Sigmoid colon (tissue), 7 donors: ENCODE measurements around the gene TOX2. TPM values are rescaled to one million over a fixed set of nuclear protein-coding genes. Genes with fewer than 3 reads are reported as not detected.

Source experiments
- DNase-seq: peaks from one replicate; pipeline ENCODE4 v3.0.0-alpha.2; 2019
- H3K27ac ChIP-seq, 4 donors: fragments of 200-600 bp; sonication (generic); one replicate each; pipeline ENCODE4 v1.5.1; 2016 to 2019; ENCODE audit warnings: mild to moderate bottlenecking in 1 of 4
- H3K27me3 ChIP-seq, 3 donors: fragments of 200-600 bp; sonication (generic); one replicate each; pipeline ENCODE4 v1.5.1; 2019; ENCODE audit warnings: mild to moderate bottlenecking in 1 of 3
- H3K36me3 ChIP-seq, 4 donors: fragments of 200-600 bp; sonication (generic); one replicate each; pipeline ENCODE4 v1.5.1; 2016 to 2019
- H3K4me1 ChIP-seq, 4 donors: fragments of 200-600 bp; sonication (generic); one replicate each; pipeline ENCODE4 v1.5.1; 2017 to 2019
- H3K4me3 ChIP-seq, 4 donors: fragments of 200-600 bp; sonication (generic); one replicate each; pipeline ENCODE4 v1.5.1; 2017 to 2019; ENCODE audit warnings: mild to moderate bottlenecking in 2 of 4, moderate library complexity in 1 of 4
- H3K9me3 ChIP-seq, 4 donors: fragments of 200-600 bp in 3 of 4; sonication (generic) in 3 of 4; one replicate each; pipeline versions ENCODE4 v1.5.1 to v1.6.1; 2013 to 2019
- EP300 ChIP-seq, 4 donors: sonication (generic); formaldehyde crosslinking; IDR thresholded peaks; one replicate each; pipeline ENCODE4 v1.6.1; 2017; ENCODE audit warnings: antibody characterized with exemption in 4 of 4
- POLR2A ChIP-seq, 2 donors: fragments of 450-650 bp; IDR thresholded peaks; one replicate each; pipeline ENCODE4 v1.6.1; 2016; ENCODE audit warnings: antibody characterized with exemption in 2 of 2, mild to moderate bottlenecking in 2 of 2, moderate library complexity in 2 of 2
- POLR2AphosphoS5 ChIP-seq, 4 donors: sonication (generic); formaldehyde crosslinking; IDR thresholded peaks; one replicate each; pipeline ENCODE4 v1.6.1; 2017; ENCODE audit warnings: antibody characterized with exemption in 4 of 4
- WGBS, 2 donors: extraction: QIAGEN DNeasy Blood & Tissue Kit; methylation state at CpG; one replicate each; pipeline ENCODE4 v1.1.7; 2013; 5-methylcytosine and 5-hydroxymethylcytosine counted together
- intact Hi-C: fragments of 100-400 bp; cut with DNase I; formaldehyde crosslinking; loops from one replicate; pipeline ENCODE4 v1.15.1; 2023
- polyA plus RNA-seq, 3 donors: library from polyadenylated mRNA; stranded (reverse); fragments of 200-250 nt; gene quantifications; one replicate each; pipeline ENCODE4 v1.2.3, GENCODE V29; 2013
- total RNA-seq, 4 donors: library from RNA; depleted of rRNA; stranded (reverse); fragments of >200 nt; gene quantifications; one replicate each; pipeline ENCODE4 v1.1.0, GENCODE V29; 2016
- TF ChIP-seq, protein P1 (sequence below), 4 experiments: fragments of 450-650 bp in 3 of 4; fragments of 200-600 bp in 1 of 4; IDR thresholded peaks; one replicate each; pipeline ENCODE4 v1.5.1; 2016 to 2019; ENCODE audit warnings: antibody characterized with exemption in 4 of 4, mild to moderate bottlenecking in 3 of 4, moderate library complexity in 2 of 4
- donor health status: healthy with polysubstance abuse.
- donor health status: Bipolar disorder and iron deficiency.
- donor health status: healthy.

The TOX2 gene
- total and polyA plus RNA-seq, 7 donors = 0.27 to 8.1 (median 1.7) TPM

DNA sequence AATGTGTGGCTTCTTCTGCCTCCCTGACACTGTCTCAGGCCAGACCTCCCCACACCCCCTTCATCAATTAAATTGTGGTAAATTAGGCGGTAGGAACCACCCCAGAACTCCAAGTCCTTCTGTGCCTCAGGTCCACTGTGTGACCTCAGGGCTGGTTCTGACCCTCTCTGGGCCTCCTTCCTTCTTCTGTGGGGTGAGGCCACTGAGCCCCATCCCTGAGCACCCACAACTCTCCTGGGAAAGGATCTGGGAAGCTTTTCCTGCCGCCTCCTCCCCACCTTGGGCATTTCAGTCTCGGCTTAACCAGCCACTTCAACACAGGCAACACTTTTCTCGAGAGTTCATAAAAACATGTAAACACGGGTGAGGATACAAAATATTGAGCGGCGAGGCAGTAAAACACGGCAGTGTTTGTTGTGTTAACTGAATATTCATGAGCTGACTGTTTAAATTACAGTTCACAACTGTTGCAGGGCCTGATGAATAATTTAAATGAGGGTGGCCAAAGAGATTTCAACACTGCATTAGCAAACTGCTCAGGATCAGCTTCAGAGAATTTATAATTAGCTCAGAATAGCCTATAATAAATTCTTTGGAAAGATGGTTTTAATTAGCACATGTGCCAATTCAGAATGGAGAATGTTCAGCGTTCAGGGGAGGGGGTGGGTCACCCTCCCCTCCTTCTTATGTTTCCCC is 112.1 kb downstream of the TOX2 start:
- intact Hi-C loops = no loop called here
- Histone ChIP-seq H3K4me1 (no peaks in the 10 kb centered on the region), H3K27me3 (no peaks in the 10 kb centered on the region), H3K9me3 (no peaks in the 10 kb centered on the region), H3K27ac (no peak overlapping the region), H3K4me3 (no peak overlapping the region), H3K36me3 (no peaks in the 10 kb centered on the region)
- 72 to 76% methylated on average over 9 of the region's 9 CpGs for WGBS, 2 donors
- DNase-seq = no peak
- no peak for TF ChIP-seq POLR2A (IDR thresholded peaks at IDR 0.05)

DNA sequence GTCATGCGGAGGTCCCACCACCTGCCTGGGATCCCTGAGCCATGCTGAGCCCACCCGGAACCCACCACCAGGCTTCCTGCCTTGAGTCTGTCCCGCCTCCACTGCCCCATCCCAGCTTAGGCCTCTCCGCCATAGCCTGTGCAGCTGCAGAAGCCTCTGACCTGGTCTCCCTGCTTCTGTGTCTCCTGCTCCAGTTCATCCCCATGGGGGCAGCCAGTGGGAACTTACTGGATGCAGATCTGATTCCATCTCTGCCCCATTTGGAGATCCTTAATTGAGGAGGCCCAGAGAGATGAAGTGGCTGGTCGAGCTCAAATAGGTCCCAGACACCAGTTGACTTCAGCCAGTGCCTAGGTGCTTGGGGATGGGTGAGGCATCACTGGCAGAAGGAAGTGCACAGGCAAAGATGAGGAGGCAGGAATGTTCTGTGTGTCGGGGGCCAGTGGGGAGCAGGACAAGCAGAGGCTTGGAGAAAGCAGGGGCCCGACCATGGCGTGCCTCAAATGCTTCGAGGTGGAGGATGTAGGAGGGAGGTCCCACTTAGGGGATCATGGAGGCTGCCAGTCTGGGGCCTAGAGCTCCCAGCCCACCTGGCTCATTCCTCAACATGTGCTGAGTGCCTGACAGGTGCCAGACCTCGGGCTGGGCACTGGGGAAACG is 112.8 kb downstream of the TOX2 start:
- Histone ChIP-seq H3K27ac (no peak overlapping the region), H3K36me3 (no peaks in the 10 kb centered on the region), H3K4me1 (no peaks in the 10 kb centered on the region), H3K27me3 (no peaks in the 10 kb centered on the region), H3K4me3 (no peak overlapping the region), H3K9me3 (no peaks in the 10 kb centered on the region)
- WGBS, 2 donors = 90 to 92% methylated on average over 11 of the region's 11 CpGs
- intact Hi-C loops = no loop called here
- no peak for TF ChIP-seq EP300 (IDR thresholded peaks at IDR 0.05)
- TF ChIP-seq POLR2A (IDR thresholded peaks at IDR 0.05) = no peak
- no peak for TF ChIP-seq POLR2AphosphoS5 (IDR thresholded peaks at IDR 0.05)
- TF ChIP-seq, protein P1, sequence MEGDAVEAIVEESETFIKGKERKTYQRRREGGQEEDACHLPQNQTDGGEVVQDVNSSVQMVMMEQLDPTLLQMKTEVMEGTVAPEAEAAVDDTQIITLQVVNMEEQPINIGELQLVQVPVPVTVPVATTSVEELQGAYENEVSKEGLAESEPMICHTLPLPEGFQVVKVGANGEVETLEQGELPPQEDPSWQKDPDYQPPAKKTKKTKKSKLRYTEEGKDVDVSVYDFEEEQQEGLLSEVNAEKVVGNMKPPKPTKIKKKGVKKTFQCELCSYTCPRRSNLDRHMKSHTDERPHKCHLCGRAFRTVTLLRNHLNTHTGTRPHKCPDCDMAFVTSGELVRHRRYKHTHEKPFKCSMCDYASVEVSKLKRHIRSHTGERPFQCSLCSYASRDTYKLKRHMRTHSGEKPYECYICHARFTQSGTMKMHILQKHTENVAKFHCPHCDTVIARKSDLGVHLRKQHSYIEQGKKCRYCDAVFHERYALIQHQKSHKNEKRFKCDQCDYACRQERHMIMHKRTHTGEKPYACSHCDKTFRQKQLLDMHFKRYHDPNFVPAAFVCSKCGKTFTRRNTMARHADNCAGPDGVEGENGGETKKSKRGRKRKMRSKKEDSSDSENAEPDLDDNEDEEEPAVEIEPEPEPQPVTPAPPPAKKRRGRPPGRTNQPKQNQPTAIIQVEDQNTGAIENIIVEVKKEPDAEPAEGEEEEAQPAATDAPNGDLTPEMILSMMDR (IDR thresholded peaks at IDR 0.05) = no peak
- peak; percentile 41 for DNase-seq

DNA sequence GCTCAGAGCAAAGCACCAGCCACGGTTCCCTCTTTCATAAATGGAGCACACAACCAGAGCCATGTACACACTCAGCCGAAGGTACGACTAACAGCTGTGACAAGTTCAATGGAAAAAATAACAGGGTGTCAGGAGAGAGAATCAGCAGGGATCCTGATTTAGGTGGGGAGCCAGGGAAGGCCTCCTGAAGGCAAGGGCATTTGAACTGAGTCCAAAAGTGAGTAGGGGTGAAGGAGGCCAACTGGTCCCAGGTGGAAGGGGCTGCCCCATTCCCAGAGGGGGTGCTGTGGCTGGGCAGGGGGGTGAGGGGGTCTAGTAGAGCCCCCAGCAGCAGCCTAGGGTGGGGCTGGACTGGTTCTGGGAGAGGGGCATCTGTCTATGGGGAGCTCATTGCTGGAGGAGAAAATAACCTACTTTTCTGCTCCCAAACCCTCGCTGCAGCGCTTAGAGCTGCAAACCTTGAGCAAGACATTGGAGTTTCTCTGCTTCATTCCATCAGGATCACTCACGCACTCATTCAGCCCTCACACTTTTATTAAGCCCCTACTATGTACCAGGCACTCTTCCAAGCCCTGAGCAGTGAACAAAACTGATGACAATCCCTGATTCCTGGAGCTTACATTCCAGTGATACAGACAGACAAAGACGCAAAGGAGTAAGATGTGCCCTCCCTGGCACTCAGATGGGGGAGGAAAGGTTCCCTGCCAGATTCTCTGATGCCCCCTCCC is 113.5 kb downstream of the TOX2 start:
- peak; percentile 17 for DNase-seq
- Histone ChIP-seq H3K27ac (no peak overlapping the region), H3K9me3 (no peaks in the 10 kb centered on the region), H3K27me3 (no peaks in the 10 kb centered on the region), H3K4me3 (no peak overlapping the region), H3K36me3 (no peaks in the 10 kb centered on the region), H3K4me1 (no peaks in the 10 kb centered on the region)
- 82 to 91% methylated on average over 7 of the region's 7 CpGs for WGBS, 2 donors
- TF ChIP-seq EP300 (IDR thresholded peaks at IDR 0.05) = no peak
- TF ChIP-seq, protein P1 (IDR thresholded peaks at IDR 0.05) = no peak
- no peak for TF ChIP-seq POLR2AphosphoS5 (IDR thresholded peaks at IDR 0.05)
- TF ChIP-seq POLR2A (IDR thresholded peaks at IDR 0.05) = no peak
- intact Hi-C loops = no loop called here

DNA sequence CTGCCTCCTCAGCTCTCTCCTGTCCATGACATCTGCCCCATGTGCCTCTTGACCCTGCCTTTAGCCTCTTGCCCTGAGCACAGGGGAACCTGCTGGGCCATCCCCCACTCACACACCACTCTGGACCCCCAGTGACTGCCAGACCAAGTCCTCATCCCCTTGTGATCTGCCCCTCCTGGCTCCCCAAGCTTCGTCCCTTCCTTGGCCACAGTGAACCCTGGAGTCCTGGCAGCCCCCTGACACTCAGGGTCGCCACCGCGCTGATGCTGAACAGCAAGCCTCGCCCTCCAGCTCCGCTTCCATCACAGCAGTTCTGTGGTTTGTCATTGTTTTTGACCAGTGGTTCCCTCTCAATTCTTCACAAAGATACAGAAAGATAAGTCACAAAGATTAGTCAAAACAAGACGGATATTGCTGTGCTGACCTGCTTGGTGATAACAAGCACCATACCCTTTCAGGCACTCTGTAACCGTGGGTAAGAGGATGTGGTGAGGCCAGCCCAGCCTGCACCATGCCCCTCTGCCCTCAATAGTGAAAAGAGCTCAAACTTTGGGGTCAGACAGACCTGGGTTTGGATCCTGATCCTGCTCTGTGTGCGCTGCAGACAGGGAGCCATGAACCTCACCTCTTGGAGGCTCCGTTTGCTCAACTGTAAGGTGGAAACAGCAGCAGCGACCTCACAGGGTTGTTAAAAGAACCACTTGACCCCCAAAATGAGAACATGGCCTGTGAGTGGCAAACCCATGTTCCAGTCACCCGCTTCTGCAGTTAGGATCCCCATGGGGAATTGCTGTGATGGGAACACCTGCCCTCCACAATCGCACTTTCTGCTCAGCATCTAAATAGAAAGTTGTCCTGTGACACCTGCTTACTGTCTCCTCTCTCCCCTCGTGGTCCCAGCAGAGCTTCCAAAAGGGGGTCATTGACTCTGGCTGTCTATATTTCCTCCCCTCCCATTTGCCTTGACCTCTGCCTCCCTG is 114.5 kb downstream of the TOX2 start:
- H3K27me3 ChIP-seq = no peaks in the 10 kb centered on the region
- H3K4me3 ChIP-seq = no peak overlapping the region
- no peaks in the 10 kb centered on the region for H3K9me3 ChIP-seq
- no peak for DNase-seq
- TF ChIP-seq POLR2AphosphoS5 (IDR thresholded peaks at IDR 0.05) = no peak
- TF ChIP-seq, protein P1 (IDR thresholded peaks at IDR 0.05) = no peak
- TF ChIP-seq POLR2A (IDR thresholded peaks at IDR 0.05) = no peak
- TF ChIP-seq EP300 (IDR thresholded peaks at IDR 0.05) = no peak
- no peak overlapping the region for H3K27ac ChIP-seq
- intact Hi-C loops = no loop called here
- no peaks in the 10 kb centered on the region for H3K4me1 ChIP-seq
- WGBS, 2 donors = 66 to 82% methylated on average over 14 of the region's 14 CpGs
- H3K36me3 ChIP-seq = no peaks in the 10 kb centered on the region
